ENCODE measurements around the gene PWWP2B.

DNA sequence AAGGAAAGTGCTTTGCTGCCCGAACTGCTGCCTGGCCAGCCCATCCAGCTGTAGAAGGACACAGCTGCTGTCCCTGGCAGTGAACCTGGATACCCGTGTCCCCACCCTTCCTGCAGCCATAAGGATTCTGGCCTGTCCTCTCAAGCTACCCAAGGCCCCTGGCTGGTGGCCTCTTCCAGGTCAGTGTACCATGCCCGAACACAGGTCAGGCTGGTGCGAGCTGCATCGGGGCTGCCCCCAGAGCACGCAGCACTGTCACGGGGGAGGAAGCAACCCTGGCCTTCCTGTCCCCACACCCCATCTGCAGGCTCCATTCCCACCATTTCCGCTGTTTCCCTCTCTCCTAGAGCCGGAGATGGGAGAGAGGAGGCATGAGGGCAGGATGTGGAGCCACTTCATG is 30.5 kb upstream of the PWWP2B start:
- no peak for TF ChIP-seq POLR2AphosphoS5 (IDR thresholded peaks at IDR 0.05; ENCODE audit: low read depth, low read length)
- TF ChIP-seq SPI1 (IDR thresholded peaks at IDR 0.05; ENCODE audit: low read depth, low read length), result no peak
- TF ChIP-seq POLR2A (IDR thresholded peaks at IDR 0.05; ENCODE audit: low read depth, low read length), result no peak

Data from GM12891 (cell line).